Adrenal gland (tissue), 5 donors: ENCODE data around the gene GPC3.

Experiments used
- CTCF ChIP-seq, 6 experiments: fragments of 450-650 bp in 4 of 6; fragments of 200-600 bp in 2 of 6; sonication (generic) in 1 of 6; IDR thresholded peaks; 1 replicate in 5 of 6; 2 replicates in 1 of 6; pipeline versions ENCODE4 v1.5.1 to v1.8.0; 2016 to 2021; ENCODE audit warnings: antibody characterized with exemption in 6 of 6, mild to moderate bottlenecking in 2 of 6, moderate library complexity in 1 of 6
- POLR2A ChIP-seq, 2 donors: fragments of 450-650 bp; IDR thresholded peaks; one replicate each; pipeline ENCODE4 v1.6.1; 2017; ENCODE audit warnings: antibody characterized with exemption in 2 of 2, mild to moderate bottlenecking in 2 of 2, moderate library complexity in 1 of 2
- donor health status: DM: no; HTN: no; CAD: no.

GRCh38 chrX:133812402-133812801 lies 173.0 kb downstream of the GPC3 start:
- TF ChIP-seq CTCF (IDR thresholded peaks at IDR 0.05) = no peak
- no peak for TF ChIP-seq POLR2A (IDR thresholded peaks at IDR 0.05)
